Lung microvascular endothelial cell (primary cell): ENCODE results near the gene SATB2. TPM values are rescaled to one million over a fixed set of nuclear protein-coding genes. Genes with fewer than 3 reads are reported as not detected.

Experiments
- DNase-seq, 2 donors: peaks; one replicate each; pipeline versions ENCODE4 v3.0.0 to v3.0.0-alpha.2; 2010; ENCODE audit warnings: low read depth in 2 of 2
- total RNA-seq: library from RNA; depleted of rRNA; stranded (reverse); fragments of >200 nt; gene quantifications from 2 replicates; pipeline ENCODE4 v1.2.1, GENCODE V29; 2014

SATB2 gene
- total RNA-seq, 1 donor from 2014 or later = 0.60 TPM

GRCh38 chr2:199405241-199405640 lies 52.5 kb downstream of the SATB2 start:
- peak; percentile 11 to 35 for DNase-seq

GRCh38 chr2:199404841-199405240 lies 52.9 kb downstream of the SATB2 start:
- no peak for DNase-seq

GRCh38 chr2:199395311-199395710 lies 62.4 kb downstream of the SATB2 start:
- no peak for DNase-seq

GRCh38 chr2:199392363-199392762 lies 65.4 kb downstream of the SATB2 start:
- DNase-seq = no peak

GRCh38 chr2:199388728-199389268 lies 68.9 kb downstream of the SATB2 start:
- no peak for DNase-seq

GRCh38 chr2:199384043-199384442 lies 73.7 kb downstream of the SATB2 start:
- DNase-seq = no peak

- DNase-seq = no peak
Observed at GRCh38 chr2:199383021-199383420, 74.7 kb downstream of the SATB2 start.

GRCh38 chr2:199382091-199382490 lies 75.6 kb downstream of the SATB2 start:
- peak; percentile 33 to 60 for DNase-seq

- DNase-seq = no peak
Observed at GRCh38 chr2:199381531-199381930, 76.2 kb downstream of the SATB2 start.

- peak in 1 of 2 donors; percentile 34 for DNase-seq
Observed at GRCh38 chr2:199378948-199379650, 78.6 kb downstream of the SATB2 start.

GRCh38 chr2:199370150-199370780 lies 87.5 kb downstream of the SATB2 start:
- DNase-seq = no peak

GRCh38 chr2:199366406-199366805 lies 91.3 kb downstream of the SATB2 start:
- DNase-seq = no peak

- no peak for DNase-seq
Observed at GRCh38 chr2:199364153-199364552, 93.6 kb downstream of the SATB2 start.

GRCh38 chr2:199356412-199356811 lies 101.3 kb downstream of the SATB2 start:
- DNase-seq = no peak

- no peak for DNase-seq
Observed at GRCh38 chr2:199348871-199349270, 108.9 kb downstream of the SATB2 start.

GRCh38 chr2:199344012-199344411 lies 113.7 kb downstream of the SATB2 start:
- no peak for DNase-seq

GRCh38 chr2:199342334-199342733 lies 115.4 kb downstream of the SATB2 start:
- no peak for DNase-seq

GRCh38 chr2:199341123-199341522 lies 116.6 kb downstream of the SATB2 start:
- no peak for DNase-seq

- peak in 1 of 2 donors; percentile 20 for DNase-seq
Observed at GRCh38 chr2:199339891-199340605, 117.7 kb downstream of the SATB2 start.

- DNase-seq = no peak
Observed at GRCh38 chr2:199336546-199336945, 121.2 kb downstream of the SATB2 start.

- no peak for DNase-seq
Observed at GRCh38 chr2:199335502-199335901, 122.2 kb downstream of the SATB2 start.

- peak; percentile 10 to 32 for DNase-seq
Observed at GRCh38 chr2:199329466-199329865, 128.3 kb downstream of the SATB2 start.
